Testis (tissue), 2 donors: ENCODE measurements around the gene NUDT16.

Experiments
- POLR2A ChIP-seq: fragments of 450-650 bp; IDR thresholded peaks from one replicate; pipeline ENCODE4 v1.6.1; 2017; ENCODE audit warnings: antibody characterized with exemption, mild to moderate bottlenecking, moderate library complexity
- TF ChIP-seq, protein P1 (sequence below), 3 experiments: fragments of 450-650 bp in 2 of 3; fragments of 200-600 bp in 1 of 3; sonication (generic) in 1 of 3; IDR thresholded peaks; one replicate each; pipeline ENCODE4 v1.5.1; 2016 to 2019; ENCODE audit warnings: antibody characterized with exemption in 3 of 3, mild to moderate bottlenecking in 2 of 3, moderate library complexity in 1 of 3

DNA sequence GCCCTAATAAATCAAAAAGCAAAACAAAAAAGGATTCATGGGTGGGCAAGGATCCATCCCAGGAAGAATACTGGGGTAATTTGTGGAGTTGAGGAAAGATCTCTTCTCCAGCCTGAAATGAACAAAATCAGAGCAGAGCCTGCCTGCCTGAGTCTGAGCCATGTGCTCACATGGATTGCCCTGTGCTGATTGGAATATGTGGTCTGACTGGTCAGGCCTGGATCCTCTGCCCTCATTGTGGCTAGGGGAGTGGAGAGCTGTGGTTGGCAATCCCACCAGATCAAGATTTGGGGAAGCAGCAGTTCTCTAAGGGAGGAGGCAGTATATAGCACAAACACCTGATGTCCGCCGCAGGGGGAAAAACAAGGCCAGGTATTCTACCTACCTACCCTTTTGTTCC, 6.8 kb upstream of the NUDT16 start:
- TF ChIP-seq POLR2A = no peak
- TF ChIP-seq, protein P1, sequence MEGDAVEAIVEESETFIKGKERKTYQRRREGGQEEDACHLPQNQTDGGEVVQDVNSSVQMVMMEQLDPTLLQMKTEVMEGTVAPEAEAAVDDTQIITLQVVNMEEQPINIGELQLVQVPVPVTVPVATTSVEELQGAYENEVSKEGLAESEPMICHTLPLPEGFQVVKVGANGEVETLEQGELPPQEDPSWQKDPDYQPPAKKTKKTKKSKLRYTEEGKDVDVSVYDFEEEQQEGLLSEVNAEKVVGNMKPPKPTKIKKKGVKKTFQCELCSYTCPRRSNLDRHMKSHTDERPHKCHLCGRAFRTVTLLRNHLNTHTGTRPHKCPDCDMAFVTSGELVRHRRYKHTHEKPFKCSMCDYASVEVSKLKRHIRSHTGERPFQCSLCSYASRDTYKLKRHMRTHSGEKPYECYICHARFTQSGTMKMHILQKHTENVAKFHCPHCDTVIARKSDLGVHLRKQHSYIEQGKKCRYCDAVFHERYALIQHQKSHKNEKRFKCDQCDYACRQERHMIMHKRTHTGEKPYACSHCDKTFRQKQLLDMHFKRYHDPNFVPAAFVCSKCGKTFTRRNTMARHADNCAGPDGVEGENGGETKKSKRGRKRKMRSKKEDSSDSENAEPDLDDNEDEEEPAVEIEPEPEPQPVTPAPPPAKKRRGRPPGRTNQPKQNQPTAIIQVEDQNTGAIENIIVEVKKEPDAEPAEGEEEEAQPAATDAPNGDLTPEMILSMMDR (IDR thresholded peaks at IDR 0.05) = no peak
